Memory B cell (primary cell): ENCODE data around the gene RAB4B.
A peak's percentile ranks its signal among the peaks of the same experiment; 100 is the strongest.
"Not testable (repeated sequence)": the region's sequence is repeated elsewhere in the genome, so short reads cannot be mapped to it uniquely, and the experiment has no call there.

Experiments
- ATAC-seq: fragments of 150-1000 bp; cut with Tn5 transposase; 2 replicates; pipeline ENCODE4 v1.10.0; 2021; ENCODE audit warnings: low read depth, mild to moderate bottlenecking, moderate library complexity
- DNase-seq, 2 donors: peaks; one replicate each; pipeline ENCODE4 v3.0.0; 2022; ENCODE audit warnings: low spot score in 2 of 2
- H3K27ac Mint-ChIP-seq: one replicate; pipeline ENCODE4 v1.8.0; 2022; ENCODE audit warnings: mild to moderate bottlenecking, moderate library complexity, mixed read lengths
- H3K27me3 Mint-ChIP-seq: one replicate; pipeline ENCODE4 v1.8.0; 2022; ENCODE audit warnings: mixed read lengths
- H3K36me3 Mint-ChIP-seq: one replicate; pipeline ENCODE4 v1.8.0; 2022; ENCODE audit warnings: mild to moderate bottlenecking, mixed read lengths
- H3K4me1 Mint-ChIP-seq: one replicate; pipeline ENCODE4 v1.8.0; 2022; ENCODE audit warnings: mixed read lengths
- H3K4me3 Mint-ChIP-seq: one replicate; pipeline ENCODE4 v1.8.0; 2022; ENCODE audit warnings: mild to moderate bottlenecking, moderate library complexity, mixed read lengths
- H3K9me3 Mint-ChIP-seq: one replicate; pipeline ENCODE4 v1.8.0; 2022; ENCODE audit warnings: mixed read lengths

Gene RAB4B

DNA sequence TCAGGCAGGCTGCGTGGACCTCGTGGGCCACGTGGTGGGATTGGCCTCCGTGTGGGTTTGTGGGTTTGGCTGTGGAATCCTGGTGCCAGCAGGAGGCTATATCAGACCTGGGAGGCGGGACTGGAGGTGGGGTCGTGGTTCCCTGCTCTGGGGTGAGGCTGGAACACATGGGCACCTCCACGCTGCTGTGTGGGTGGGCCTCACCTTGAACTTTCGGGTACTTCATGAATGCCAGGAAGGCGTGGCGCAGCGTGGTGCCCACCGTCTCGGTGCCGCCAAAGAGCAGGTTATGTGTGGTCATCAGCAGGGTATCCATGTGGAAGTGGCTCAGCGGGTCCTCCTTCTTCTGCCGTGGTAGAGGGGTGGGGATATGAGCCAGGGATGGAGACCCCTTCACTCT is 46.9 kb downstream of the RAB4B start:
- H3K9me3 Mint-ChIP-seq, H3K27ac Mint-ChIP-seq, ATAC-seq, DNase-seq, H3K4me3 Mint-ChIP-seq, H3K27me3 Mint-ChIP-seq: not testable (repeated sequence)
- H3K4me1 Mint-ChIP-seq, result peaks cover 16% of the 10 kb centered on the region
- H3K36me3 Mint-ChIP-seq, result peaks cover 21% of the 10 kb centered on the region

DNA sequence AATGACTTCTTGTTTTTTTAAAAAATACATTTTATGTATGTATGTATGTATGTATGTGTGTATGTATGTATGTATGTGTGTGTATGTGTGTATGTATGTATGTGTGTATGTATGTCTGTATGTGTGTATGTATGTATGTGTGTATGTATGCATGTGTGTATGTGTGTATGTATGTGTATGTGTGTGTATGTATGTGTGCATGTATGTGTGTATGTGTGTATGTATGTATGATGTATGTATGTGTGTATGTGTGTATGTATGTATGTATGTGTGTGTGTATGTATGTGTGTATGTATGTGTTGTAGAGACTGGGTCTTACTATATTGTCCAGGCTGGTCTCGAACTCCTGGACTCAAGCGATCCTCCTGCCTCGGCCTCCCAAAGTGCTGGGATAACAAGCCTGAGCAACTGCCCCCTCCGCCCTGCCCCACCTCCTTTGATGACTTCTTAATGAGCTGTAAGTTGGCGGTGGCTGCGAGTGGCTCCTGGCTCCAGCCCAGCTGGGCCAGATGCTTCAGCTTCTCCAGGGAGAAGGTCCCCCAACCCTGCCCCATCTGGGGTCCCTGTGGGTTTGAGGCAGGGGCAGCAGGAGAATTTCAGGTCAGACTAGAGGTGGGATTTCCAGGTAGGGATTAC is 47.5 kb downstream of the RAB4B start:
- peaks cover 16% of the 10 kb centered on the region for H3K4me1 Mint-ChIP-seq
- not testable (repeated sequence) for H3K27me3 Mint-ChIP-seq, ATAC-seq, H3K27ac Mint-ChIP-seq, H3K9me3 Mint-ChIP-seq, H3K4me3 Mint-ChIP-seq, DNase-seq
- H3K36me3 Mint-ChIP-seq, result peaks cover 22% of the 10 kb centered on the region

DNA sequence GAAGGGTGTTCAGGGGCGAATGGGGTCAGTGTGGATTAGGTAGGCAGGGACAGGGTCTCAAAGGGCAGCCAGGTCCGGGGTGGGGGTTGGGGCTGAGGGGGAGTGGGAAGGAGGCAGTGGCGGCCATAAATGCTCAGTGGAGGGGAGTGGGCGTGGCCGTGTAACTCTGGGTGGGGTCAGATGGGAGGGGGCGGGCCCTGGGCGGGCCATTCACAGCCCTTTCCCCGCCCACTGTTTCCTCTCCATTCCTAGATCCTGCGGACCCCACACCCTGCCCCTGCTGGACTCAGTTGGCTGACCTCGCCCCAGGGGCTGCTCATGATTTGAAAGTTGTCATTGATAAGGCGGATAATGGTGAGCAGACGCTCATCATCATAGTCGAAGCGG is 48.3 kb downstream of the RAB4B start:
- H3K9me3 Mint-ChIP-seq, H3K27ac Mint-ChIP-seq, H3K27me3 Mint-ChIP-seq, DNase-seq, H3K4me3 Mint-ChIP-seq, ATAC-seq: not testable (repeated sequence)
- H3K4me1 Mint-ChIP-seq, result peaks cover 16% of the 10 kb centered on the region
- H3K36me3 Mint-ChIP-seq, result peaks cover 24% of the 10 kb centered on the region

DNA sequence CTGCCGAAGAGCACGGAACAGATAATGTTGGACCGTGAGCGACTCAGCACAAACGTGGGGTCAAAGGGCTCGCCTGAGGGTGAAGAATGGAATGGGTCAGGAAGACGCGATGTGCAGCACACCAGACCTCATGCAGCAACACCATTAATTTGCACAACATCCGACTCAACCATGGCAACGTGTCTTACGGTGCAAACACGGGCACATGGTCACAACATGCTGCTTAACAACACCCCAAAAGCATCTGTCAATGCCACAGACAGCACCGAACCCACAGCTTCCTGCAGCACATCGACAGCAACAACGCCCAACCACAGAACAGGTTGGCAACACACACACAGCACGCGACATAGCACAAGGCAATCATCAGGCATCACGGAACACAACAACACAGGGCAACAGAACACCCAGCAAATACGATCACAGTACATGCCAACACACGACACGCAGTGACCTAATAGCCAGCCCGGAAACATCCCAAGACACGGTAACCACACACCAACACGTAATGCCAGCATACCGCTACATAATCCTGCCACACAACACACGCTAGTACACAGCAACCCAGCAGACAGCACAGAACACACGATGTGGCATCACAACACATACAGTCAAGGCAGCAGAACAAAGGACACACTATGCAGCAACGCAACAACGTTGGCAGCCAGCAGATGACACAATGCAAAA is 48.8 kb downstream of the RAB4B start:
- ATAC-seq, H3K27ac Mint-ChIP-seq, H3K27me3 Mint-ChIP-seq, H3K4me3 Mint-ChIP-seq, H3K9me3 Mint-ChIP-seq, DNase-seq: not testable (repeated sequence)
- Mint-ChIP-seq H3K36me3 (peaks cover 24% of the 10 kb centered on the region), H3K4me1 (peaks cover 16% of the 10 kb centered on the region)

DNA sequence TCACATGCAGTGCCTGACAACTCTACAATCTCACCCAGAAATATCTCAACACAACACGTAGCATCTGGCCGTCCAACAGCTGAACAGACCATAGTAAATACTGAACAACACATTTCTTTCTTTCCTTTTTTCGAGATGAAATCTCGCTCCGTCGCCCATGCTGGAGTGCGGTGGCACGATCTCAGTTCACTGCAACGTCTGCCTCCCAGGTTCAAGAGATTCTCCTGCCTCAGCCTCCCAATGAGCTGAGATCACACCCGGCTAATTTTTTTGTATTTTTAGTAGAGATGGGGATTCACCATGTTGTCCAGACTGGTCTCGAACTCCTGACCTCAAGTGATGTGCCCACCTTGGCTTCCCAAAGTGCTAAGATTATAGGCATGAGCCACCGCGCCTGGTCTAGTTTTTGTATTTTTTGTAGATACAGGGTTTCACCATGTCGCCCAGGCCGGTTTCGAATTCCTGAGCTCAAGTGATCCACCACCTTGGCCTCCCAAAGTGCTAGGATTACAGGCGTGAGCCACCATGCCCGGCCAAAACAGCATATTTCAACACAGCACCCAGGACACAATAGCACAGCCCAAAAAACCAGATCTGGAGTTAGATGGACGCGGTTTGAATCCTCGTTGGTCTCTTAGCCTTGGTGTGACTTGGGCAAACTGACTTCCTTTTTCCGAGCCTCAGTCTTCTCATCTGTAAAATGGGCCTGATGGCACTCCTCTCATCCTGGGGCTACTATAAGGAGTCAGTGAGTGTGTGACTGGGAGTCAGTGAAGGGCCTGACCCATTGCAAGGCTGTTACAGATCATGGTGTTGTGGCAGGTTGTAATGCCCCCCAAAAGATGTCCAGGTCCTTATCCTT is 49.6 kb downstream of the RAB4B start:
- Mint-ChIP-seq H3K9me3 (peaks cover 1% of the 10 kb centered on the region), H3K36me3 (peaks cover 24% of the 10 kb centered on the region), H3K4me3 (no peak overlapping the region), H3K27ac (no peak overlapping the region), H3K4me1 (peaks cover 11% of the 10 kb centered on the region), H3K27me3 (no peaks in the 10 kb centered on the region)
- DNase-seq, result no peak
- ATAC-seq, result no peak

DNA sequence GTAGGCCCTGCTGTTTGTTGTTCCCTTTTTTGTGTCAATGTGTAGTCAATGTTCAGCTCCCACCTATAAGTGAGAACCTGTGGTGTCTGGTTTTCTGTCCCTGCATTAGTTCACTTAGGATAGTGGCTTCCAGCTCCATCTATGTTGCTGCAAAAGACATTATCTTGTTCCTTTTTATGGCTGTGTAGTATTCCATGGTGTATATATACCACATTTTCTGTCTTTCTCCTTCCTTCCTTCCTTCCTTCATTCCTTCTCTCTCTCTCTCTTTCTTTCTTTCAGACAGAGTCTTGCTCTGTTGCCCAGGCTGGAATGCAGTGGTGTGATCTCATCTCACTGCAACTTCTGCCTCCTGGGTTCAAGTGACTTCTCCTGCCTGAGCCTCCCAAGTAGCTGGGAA is 51.2 kb downstream of the RAB4B start:
- H3K4me3 Mint-ChIP-seq, result no peak overlapping the region
- H3K9me3 Mint-ChIP-seq, result peaks cover 1% of the 10 kb centered on the region
- H3K27me3 Mint-ChIP-seq, result no peaks in the 10 kb centered on the region
- DNase-seq, result no peak
- no peak overlapping the region for H3K27ac Mint-ChIP-seq
- H3K4me1 Mint-ChIP-seq, result peaks cover 3% of the 10 kb centered on the region
- H3K36me3 Mint-ChIP-seq, result peaks cover 24% of the 10 kb centered on the region
- no peak for ATAC-seq

DNA sequence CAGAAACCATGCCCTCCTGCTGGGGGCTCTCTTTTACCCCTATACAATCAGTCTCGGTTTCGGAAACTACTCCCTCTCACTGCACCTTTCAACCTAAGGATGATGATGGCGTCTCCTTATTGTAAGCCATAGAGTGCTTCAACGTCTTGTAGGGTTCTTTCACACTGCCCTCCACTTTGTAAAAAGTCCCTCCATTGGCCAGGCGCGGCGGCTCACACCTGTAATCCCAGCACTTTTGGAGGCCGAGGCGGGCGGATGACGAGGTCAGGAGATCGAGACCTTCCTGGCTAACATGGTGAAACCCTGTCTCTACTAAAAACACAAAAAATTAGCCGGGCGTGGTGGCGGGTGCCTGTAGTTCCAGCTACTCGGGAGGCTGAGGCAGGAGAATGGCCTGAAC is 52.7 kb downstream of the RAB4B start:
- H3K9me3 Mint-ChIP-seq, H3K4me3 Mint-ChIP-seq, ATAC-seq, H3K27ac Mint-ChIP-seq, H3K27me3 Mint-ChIP-seq, DNase-seq, H3K4me1 Mint-ChIP-seq: not testable (repeated sequence)
- peaks cover 24% of the 10 kb centered on the region for H3K36me3 Mint-ChIP-seq

DNA sequence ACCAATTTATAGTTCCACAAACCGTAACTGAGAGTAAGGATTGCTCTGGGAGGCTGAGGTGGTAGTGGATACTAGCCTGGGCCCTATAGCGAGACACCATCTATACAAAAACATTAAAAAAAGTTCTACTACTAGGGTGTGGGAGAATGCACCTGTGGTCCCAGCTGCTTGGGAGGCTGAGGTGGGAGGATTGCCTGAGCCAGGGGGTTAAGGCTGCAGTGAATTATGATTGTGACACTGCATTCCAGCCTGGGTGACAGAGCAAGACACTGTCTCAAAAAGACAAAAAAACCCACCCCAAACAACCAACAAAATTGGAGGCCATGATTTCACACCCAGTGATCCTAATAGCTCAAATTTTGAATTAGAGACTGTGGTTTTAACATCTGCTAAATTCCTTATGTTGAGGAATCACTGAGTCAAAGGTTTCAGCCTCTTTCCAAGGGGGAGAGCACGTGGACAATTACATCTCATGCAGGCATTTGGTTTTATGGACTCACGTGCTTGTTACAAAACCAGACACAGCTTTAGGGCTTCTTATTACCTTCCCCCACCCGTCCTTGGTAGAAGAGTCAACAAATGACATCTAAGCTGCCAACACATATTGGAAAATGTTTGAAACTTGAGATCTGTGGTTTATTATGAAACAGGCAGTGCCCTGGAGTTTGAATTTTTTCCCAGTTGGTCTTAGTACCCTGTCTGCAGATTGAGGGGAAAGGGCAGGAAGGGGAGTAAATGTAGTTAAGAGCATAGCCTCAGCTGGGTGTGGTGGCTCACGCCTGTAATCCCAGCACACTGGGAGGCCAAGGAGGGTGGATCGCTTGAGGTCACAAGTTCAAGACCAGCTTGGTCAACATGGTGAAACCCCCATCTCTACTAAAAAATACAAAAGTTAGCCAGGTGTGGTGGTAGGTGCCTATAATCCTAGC is 53.7 kb downstream of the RAB4B start:
- ATAC-seq (no peak), DNase-seq (no peak)
- no peaks in the 10 kb centered on the region for H3K4me1 Mint-ChIP-seq
- no peak overlapping the region for H3K27ac Mint-ChIP-seq
- H3K4me3 Mint-ChIP-seq, result no peak overlapping the region
- H3K36me3 Mint-ChIP-seq, result peaks cover 21% of the 10 kb centered on the region
- peaks cover 1% of the 10 kb centered on the region for H3K9me3 Mint-ChIP-seq
- H3K27me3 Mint-ChIP-seq, result no peaks in the 10 kb centered on the region

DNA sequence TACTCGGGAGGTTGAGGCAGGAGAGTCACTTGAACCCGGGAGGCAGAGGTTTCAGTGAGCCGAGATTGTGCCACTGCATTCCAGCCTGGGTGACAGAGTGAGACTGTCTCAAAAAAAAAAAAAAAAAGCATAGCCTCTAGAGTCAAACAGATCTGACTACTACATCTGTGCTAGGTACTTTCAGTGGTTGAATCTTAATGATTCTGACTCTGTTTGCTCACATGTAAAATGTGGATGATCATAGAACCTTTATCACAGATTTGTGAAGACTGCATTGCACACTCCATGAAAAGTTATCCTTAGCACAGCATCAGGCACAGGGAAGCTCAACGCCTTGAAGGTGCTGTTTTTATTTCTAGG is 54.4 kb downstream of the RAB4B start:
- not testable (repeated sequence) for H3K4me1 Mint-ChIP-seq, H3K27ac Mint-ChIP-seq, H3K9me3 Mint-ChIP-seq, H3K4me3 Mint-ChIP-seq, ATAC-seq, H3K27me3 Mint-ChIP-seq, DNase-seq
- peaks cover 15% of the 10 kb centered on the region for H3K36me3 Mint-ChIP-seq

DNA sequence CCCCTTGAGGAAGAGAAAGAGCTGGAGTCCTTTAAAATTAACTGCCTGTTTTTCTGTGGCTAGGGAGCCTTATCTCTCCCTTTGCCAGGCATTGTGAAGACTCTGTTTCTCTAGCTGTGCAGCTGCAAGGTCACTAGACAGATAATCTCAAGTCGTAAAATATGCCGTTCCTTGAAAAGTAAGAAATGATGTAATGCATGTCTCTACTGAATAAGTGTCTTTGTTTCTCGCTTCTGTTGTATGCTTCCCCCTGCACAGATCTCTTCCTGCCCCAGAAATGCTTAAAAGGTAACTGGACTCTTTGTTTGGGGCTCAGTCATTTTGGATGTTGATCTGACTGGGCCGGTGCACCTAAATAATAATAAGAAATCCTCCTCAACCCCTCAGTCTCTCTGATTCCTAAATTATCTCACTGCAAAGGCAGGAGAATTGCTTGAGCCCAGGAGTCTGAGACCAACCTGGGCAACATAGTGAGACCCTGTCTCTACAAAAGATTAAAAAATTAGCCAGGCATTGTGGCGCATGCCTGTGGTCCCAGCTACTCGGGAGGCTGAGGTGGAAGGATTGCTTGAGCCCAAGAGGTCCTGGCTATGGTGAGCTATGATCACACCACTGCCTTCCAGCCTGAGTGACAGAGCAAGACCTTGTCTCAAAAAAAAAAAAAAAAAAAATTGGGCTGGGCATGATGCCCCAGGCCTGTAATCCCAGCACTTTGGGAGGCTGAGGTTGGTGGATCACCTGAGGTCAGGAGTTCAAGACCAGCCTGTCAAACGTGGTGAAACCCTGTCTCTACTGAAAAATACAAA is 55.9 kb downstream of the RAB4B start:
- H3K27me3 Mint-ChIP-seq, DNase-seq, ATAC-seq, H3K4me1 Mint-ChIP-seq, H3K36me3 Mint-ChIP-seq, H3K4me3 Mint-ChIP-seq, H3K9me3 Mint-ChIP-seq: not testable (repeated sequence)
- H3K27ac Mint-ChIP-seq, result peak overlapping the region; percentile 38

DNA sequence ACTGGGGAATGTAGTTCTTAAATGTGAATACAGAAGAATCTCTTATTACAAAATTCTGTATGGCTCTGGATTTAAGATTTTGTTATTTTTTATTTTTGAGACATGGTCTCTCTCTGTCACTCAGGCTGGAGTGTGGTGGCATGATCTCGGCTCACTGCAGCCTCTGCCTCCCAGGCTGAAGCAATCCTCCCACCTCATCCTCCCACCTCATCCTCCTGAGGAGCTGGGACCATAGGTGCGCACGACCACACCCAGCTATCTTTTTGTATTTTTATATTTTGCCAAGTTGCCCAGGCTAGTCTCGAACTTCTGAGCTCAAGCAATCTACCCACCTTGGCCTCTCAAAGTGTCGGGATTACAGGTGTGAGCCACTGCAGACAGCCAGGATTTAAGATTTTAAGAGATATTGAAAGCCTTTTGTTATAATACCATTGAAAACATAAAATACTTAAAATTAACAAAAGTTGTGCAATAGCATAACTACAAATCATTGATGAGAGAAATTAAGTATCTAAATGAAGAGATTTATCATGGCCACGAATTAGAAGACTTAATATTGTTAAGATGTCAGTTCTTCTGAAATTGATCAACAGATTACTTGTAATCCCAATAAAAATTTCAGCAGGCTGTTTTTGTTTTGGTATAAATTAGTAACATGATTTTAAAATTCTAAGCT is 58.8 kb downstream of the RAB4B start:
- Mint-ChIP-seq H3K4me1 (no peaks in the 10 kb centered on the region), H3K27ac (no peak overlapping the region), H3K36me3 (peaks cover 1% of the 10 kb centered on the region), H3K27me3 (peaks cover 3% of the 10 kb centered on the region), H3K9me3 (peaks cover 2% of the 10 kb centered on the region), H3K4me3 (no peak overlapping the region)
- DNase-seq (no peak), ATAC-seq (no peak)

DNA sequence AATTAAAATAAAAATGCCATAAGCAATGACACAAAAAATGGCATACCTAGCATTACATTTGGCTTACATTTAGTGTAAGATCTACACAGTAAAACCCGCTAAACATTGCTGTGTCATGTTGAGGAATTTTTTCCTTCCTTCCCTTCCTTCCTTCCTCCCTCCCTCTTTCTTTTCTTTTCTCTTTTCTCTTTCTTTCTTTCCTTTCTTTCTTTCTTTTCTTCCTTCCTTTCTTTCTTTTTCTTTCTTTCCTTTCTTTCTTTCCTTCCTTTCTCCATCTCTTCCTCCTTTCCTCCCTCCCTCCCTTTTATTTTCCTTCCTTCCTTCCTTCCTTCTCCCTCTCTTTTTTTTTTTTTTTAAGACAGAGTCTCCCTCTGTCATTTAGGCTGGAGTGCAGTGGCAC is 60.4 kb downstream of the RAB4B start:
- not testable (repeated sequence) for DNase-seq, H3K4me1 Mint-ChIP-seq, H3K4me3 Mint-ChIP-seq, H3K27ac Mint-ChIP-seq, H3K9me3 Mint-ChIP-seq, ATAC-seq, H3K27me3 Mint-ChIP-seq, H3K36me3 Mint-ChIP-seq

DNA sequence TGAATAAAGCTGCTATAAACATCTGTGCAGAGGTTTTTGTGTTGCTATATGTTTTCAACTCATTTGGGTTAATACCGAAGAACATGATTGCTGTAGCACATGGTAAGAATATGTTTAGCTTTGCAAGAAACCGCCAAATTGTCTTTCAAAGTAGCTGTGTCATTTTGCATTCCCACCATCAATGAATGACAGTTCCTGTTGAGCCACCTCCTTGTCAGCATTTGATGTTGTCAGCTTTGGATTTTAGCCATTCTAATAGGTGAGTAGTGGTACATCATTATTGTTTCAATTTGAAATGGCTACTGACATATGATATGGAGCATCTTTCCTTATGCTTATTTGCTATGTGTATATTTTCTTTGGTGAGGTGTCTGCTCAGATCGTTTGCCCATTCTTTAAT is 64.0 kb downstream of the RAB4B start:
- not testable (repeated sequence) for H3K9me3 Mint-ChIP-seq, H3K27me3 Mint-ChIP-seq, H3K4me3 Mint-ChIP-seq, ATAC-seq, H3K36me3 Mint-ChIP-seq, DNase-seq, H3K27ac Mint-ChIP-seq
- peaks cover 11% of the 10 kb centered on the region for H3K4me1 Mint-ChIP-seq
